Measurements from ENCODE around the gene HTR1E. TPM values are rescaled to one million over a fixed set of nuclear protein-coding genes. Genes with fewer than 3 reads are reported as not detected.

Gene HTR1E
- polyA plus RNA-seq = 0.58 TPM in 1 of 2 replicates, not detected in the other

GRCh38 chr6:86937219-86938079 lies at the start of gene HTR1E:
Gene HTR1E, plus strand, starts transcription at chr6:86937528. Its CDS starts 77,807 bp downstream, at chr6:87015335.

Other genes with a start within 250 kb of the HTR1E start
- gene CGA, start 157.6 kb downstream of the HTR1E start, polyA plus RNA-seq = not detected in 2 replicates
- 18.9 and 27.4 TPM in 2 replicates for gene ZNF292, start 218.0 kb downstream of the HTR1E start, polyA plus RNA-seq

Data from Purkinje cell (primary cell).